A549 (cell line): Measurements from ENCODE around the gene RAX.

ENCODE experiments used
- BHLHE40 ChIP-seq: IDR thresholded peaks from 2 replicates; pipeline ENCODE4 v1.6.1; 2012; ENCODE audit warnings: low read depth, low read length, inconsistent platforms
- CBX2 ChIP-seq: fragments of 200-600 bp; sonication (generic); IDR thresholded peaks from 2 replicates; pipeline ENCODE4 v1.6.1; 2016; ENCODE audit warnings: low read depth, mild to moderate bottlenecking, borderline replicate concordance
- CEBPB ChIP-seq, 2 experiments: fragments of >200 bp in 1 of 2; sonication (Bioruptor Twin) in 1 of 2; formaldehyde crosslinking in 1 of 2; IDR thresholded peaks; 2 replicates each; pipeline ENCODE4 v1.6.1; 2012 to 2016
- CTCF ChIP-seq: fragments of >200 bp; sonication (Bioruptor Twin); formaldehyde crosslinking; IDR thresholded peaks from 3 replicates; pipeline ENCODE4 v1.5.1; 2016
- EP300 ChIP-seq, 2 experiments: fragments of >200 bp; sonication (Bioruptor Twin); formaldehyde crosslinking; IDR thresholded peaks; 2 replicates in 1 of 2; 3 replicates in 1 of 2; pipeline ENCODE4 v1.6.1; 2016 to 2017
- KDM1A ChIP-seq: fragments of 200-600 bp; sonication (generic); IDR thresholded peaks from 2 replicates; pipeline ENCODE4 v1.6.1; 2016; ENCODE audit warnings: low read depth, mild to moderate bottlenecking
- MAX ChIP-seq: IDR thresholded peaks from 2 replicates; pipeline ENCODE4 v1.6.1; 2012
- MAZ ChIP-seq: fragments of 150-350 bp; IDR thresholded peaks from 2 replicates; pipeline ENCODE4 v1.6.1; 2014; ENCODE audit warnings: antibody characterized with exemption, low read depth, low read length, borderline replicate concordance
- POLR2A ChIP-seq: IDR thresholded peaks from 2 replicates; pipeline ENCODE4 v1.6.1; 2012; ENCODE audit warnings: mild to moderate bottlenecking, low read length
- TF ChIP-seq, protein P1 (sequence below): fragments of 250-450 bp; sonication (Bioruptor Pico); IDR thresholded peaks from 2 replicates; pipeline ENCODE4 v1.5.0; 2021; ENCODE audit warnings: mild to moderate bottlenecking, moderate library complexity, borderline replicate concordance

DNA sequence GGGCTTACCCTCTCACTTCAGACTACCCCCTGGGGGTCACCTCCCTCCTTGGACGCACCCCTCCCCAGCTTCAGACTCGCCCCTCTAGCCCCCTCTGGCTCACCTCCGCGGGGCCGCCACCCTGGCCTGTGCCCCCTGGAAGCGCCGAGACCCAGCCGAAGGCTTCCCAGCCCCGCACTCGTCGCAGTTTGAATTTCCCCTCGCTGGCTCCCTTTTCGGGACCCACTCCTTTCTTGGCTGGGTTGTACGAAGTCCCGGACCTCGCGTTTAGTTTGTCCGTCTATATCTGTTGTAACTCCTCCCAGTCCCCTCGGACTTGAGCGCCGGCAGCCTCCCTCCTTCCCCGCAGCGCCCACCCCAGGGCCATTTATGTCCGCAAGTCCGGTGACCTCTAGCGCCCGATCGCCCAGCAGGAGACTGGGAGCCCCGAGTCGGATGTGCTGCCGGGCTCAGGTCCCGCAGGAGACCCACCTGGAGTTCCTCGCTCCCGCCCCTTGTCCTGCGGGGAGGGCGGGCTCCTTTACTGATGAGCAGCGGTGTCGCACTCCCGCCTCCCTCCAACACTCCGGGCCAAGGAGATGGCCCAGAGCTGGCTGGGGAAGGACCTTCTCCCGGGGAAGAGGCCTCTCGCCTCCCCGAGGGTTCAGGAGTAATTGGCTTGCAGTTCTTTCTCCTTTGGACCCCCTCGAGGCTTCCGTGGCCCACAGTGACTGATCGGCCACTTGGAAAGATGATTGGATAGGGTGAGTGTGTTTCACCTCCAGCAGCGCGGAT lies 692 bp upstream of the RAX start:
- TF ChIP-seq CTCF (no peak), MAZ (no peak), CBX2 (no peak), KDM1A (no peak), POLR2A (no peak), CEBPB (IDR thresholded peaks at IDR 0.05) (no peak), MAX (no peak), BHLHE40 (no peak), EP300 (IDR thresholded peaks at IDR 0.05) (no peak)
- TF ChIP-seq, protein P1, sequence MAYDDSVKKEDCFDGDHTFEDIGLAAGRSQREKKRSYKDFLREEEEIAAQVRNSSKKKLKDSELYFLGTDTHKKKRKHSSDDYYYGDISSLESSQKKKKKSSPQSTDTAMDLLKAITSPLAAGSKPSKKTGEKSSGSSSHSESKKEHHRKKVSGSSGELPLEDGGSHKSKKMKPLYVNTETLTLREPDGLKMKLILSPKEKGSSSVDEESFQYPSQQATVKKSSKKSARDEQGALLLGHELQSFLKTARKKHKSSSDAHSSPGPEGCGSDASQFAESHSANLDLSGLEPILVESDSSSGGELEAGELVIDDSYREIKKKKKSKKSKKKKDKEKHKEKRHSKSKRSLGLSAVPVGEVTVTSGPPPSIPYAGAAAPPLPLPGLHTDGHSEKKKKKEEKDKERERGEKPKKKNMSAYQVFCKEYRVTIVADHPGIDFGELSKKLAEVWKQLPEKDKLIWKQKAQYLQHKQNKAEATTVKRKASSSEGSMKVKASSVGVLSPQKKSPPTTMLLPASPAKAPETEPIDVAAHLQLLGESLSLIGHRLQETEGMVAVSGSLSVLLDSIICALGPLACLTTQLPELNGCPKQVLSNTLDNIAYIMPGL (CRISPR knock-in tag), result no peak
